Mucosa of descending colon (tissue), 3 donors: ENCODE measurements around the gene DAAM2. TPM values are rescaled to one million over a fixed set of nuclear protein-coding genes. Genes with fewer than 3 reads are reported as not detected.

Experiments used
- ATAC-seq: fragments of 200-7000 bp; cut with Tn5 transposase; one replicate; pipeline ENCODE4 v1.9.1; 2020; ENCODE audit warnings: mild to moderate bottlenecking, moderate library complexity
- DNase-seq, 3 donors: peaks; one replicate each; pipeline ENCODE4 v3.0.0-alpha.2; 2020
- H3K36me3 ChIP-seq: fragments of 200-600 bp; one replicate; pipeline ENCODE4 v1.8.0; 2021; ENCODE audit warnings: low read depth, mild to moderate bottlenecking
- H3K4me1 ChIP-seq: fragments of 200-600 bp; one replicate; pipeline ENCODE4 v1.8.0; 2021; ENCODE audit warnings: low read depth, mild to moderate bottlenecking
- H3K4me3 ChIP-seq: fragments of 200-600 bp; one replicate; pipeline ENCODE4 v1.8.0; 2021; ENCODE audit warnings: mild to moderate bottlenecking
- H3K9me3 ChIP-seq: fragments of 200-600 bp; one replicate; pipeline ENCODE4 v1.8.0; 2021; ENCODE audit warnings: mild to moderate bottlenecking
- intact Hi-C, 2 donors: fragments of 100-400 bp; cut with DNase I in 1 of 2; cut with micrococcal nuclease in 1 of 2; formaldehyde crosslinking; loops; one replicate each; pipeline versions ENCODE4 v1.11.0 to v1.11.1; 2022; cut with DNase I, micrococcal nuclease
- total RNA-seq, 3 donors: library from RNA; stranded (reverse); fragmentation: NEBNext Ultra II Directional in 2 of 3; extraction: Animal tissue kit (Norgen Biotek cat#: 25700) in 2 of 3; gene quantifications; one replicate each; pipeline versions ENCODE4 v1.2.1 to v1.2.4, GENCODE V29; 2021 to 2023
- TF ChIP-seq, protein P1 (sequence below): fragments of 200-600 bp; IDR thresholded peaks from one replicate; pipeline ENCODE4 v1.8.0; 2022; ENCODE audit warnings: antibody characterized with exemption, mild to moderate bottlenecking
- donor health status: DM: no; HTN: no; CAD: no; lungs with moderate emphysema.
- donor health status: DM: no; HTN: no; CAD: no.
- donor health status: DM: no; HTN: yes; CAD: no.

Gene DAAM2
- total RNA-seq, 3 donors from 2014 or later, result 6.1 to 27.8 (median 9.1) TPM

DNA sequence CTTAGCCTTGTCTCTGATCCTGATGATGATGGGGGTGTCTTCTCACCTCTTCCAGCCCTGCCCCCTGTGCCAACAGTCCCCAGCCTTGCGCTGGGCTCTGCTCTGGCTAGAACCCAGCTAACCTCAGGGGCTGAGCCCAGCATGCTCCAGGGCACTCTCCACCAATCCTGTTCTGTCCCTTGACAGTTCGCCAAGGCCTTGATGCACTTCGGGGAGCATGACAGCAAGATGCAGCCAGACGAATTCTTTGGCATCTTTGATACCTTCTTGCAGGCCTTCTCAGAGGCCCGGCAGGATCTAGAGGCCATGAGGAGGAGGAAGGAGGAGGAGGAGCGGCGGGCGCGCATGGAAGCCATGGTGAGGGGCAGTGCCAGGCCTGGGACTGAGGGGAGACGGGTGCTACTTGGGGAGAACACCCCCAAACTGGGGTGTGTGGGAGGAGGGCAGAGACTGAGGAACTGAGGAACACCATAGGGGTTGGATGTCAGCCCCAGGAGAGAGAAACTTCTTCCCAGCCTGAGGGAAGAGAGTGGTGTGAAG, 109.0 kb downstream of the DAAM2 start:
- intact Hi-C loops, result no loop called here
- ATAC-seq (no peak), DNase-seq (no peak)
- TF ChIP-seq, protein P1, sequence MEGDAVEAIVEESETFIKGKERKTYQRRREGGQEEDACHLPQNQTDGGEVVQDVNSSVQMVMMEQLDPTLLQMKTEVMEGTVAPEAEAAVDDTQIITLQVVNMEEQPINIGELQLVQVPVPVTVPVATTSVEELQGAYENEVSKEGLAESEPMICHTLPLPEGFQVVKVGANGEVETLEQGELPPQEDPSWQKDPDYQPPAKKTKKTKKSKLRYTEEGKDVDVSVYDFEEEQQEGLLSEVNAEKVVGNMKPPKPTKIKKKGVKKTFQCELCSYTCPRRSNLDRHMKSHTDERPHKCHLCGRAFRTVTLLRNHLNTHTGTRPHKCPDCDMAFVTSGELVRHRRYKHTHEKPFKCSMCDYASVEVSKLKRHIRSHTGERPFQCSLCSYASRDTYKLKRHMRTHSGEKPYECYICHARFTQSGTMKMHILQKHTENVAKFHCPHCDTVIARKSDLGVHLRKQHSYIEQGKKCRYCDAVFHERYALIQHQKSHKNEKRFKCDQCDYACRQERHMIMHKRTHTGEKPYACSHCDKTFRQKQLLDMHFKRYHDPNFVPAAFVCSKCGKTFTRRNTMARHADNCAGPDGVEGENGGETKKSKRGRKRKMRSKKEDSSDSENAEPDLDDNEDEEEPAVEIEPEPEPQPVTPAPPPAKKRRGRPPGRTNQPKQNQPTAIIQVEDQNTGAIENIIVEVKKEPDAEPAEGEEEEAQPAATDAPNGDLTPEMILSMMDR, result no peak
- Histone ChIP-seq H3K36me3 (no peaks in the 10 kb centered on the region), H3K9me3 (no peaks in the 10 kb centered on the region), H3K4me1 (peaks cover 5% of the 10 kb centered on the region), H3K4me3 (no peak overlapping the region)

DNA sequence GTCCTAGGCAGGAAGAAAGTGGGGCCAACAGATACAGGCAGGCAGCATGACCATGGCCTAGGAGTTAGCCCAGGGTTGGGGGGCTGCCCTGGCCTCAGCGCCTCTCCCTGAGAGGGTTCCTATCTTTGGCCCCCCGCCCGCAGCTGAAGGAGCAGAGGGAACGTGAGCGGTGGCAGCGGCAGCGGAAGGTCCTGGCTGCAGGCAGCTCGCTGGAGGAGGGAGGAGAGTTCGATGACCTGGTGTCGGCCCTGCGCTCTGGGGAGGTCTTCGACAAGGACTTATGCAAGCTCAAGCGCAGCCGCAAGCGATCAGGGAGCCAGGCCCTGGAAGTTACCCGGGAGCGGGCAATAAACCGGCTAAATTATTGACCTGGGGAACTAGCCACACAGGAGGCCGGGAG, 109.5 kb downstream of the DAAM2 start:
- Histone ChIP-seq H3K9me3 (no peaks in the 10 kb centered on the region), H3K4me1 (peaks cover 5% of the 10 kb centered on the region), H3K36me3 (no peaks in the 10 kb centered on the region), H3K4me3 (no peak overlapping the region)
- peak; percentile 14 for ATAC-seq
- TF ChIP-seq, protein P1, result no peak
- intact Hi-C loops, result no loop called here
- no peak for DNase-seq

DNA sequence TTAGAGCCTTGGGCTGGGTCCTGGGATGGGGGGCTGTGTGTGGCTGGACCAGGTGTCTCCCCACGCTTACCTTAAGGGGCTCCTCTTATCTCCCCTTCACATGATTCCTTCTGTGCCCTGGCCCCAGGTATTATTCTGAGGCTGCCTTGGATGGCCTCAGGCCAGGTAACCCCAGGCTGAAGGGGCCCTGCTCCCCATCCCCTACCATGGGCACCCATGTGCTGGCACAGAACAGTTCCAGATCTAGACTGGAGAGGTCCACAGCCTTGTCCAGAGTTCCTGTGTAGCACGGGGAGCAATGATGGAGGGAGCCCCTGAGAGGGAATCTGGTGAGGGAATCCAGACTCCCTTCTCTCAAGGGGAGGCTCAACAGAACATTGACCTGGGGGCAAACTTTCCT, 110.0 kb downstream of the DAAM2 start:
- intact Hi-C loops, result no loop called here
- Histone ChIP-seq H3K4me1 (peaks cover 5% of the 10 kb centered on the region), H3K4me3 (no peak overlapping the region), H3K9me3 (no peaks in the 10 kb centered on the region), H3K36me3 (no peaks in the 10 kb centered on the region)
- ATAC-seq (no peak), DNase-seq (no peak)
- TF ChIP-seq, protein P1, result no peak

DNA sequence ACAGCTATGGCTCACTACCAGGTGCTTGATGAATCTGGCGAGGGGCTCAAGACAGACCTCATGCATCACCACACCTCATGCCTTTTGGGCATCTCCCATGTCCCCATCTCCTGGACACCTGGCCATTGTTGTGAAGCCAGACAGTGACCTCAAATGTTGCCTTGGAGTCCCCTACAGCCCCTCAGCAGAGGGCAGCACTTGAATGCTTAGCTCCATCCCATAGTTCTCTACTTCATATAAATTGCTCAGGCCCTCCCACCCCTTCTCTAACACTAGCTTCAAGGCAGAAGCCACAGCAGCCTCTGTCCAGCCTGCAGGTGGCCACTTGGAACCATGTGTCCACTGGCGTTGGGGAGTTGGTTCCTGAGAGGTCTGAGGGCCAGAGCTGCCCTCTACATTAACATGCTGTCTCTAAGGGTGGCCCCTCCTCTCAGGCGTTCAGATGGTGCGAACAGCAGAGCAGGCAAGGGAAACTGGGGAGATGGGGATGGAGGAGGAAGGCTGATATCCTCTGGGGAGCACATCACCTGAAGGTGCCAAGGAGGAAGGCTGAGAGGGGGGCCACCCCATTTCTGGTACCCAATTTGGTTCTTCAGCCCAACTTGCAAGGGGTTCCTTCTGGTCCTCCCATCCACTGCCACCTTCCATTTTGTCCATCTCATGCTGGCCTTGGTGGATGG, 110.8 kb downstream of the DAAM2 start:
- Histone ChIP-seq H3K4me3 (no peak overlapping the region), H3K9me3 (no peaks in the 10 kb centered on the region), H3K36me3 (no peaks in the 10 kb centered on the region), H3K4me1 (peaks cover 5% of the 10 kb centered on the region)
- DNase-seq (no peak), ATAC-seq (no peak)
- intact Hi-C loops, result no loop called here
- TF ChIP-seq, protein P1, result no peak

DNA sequence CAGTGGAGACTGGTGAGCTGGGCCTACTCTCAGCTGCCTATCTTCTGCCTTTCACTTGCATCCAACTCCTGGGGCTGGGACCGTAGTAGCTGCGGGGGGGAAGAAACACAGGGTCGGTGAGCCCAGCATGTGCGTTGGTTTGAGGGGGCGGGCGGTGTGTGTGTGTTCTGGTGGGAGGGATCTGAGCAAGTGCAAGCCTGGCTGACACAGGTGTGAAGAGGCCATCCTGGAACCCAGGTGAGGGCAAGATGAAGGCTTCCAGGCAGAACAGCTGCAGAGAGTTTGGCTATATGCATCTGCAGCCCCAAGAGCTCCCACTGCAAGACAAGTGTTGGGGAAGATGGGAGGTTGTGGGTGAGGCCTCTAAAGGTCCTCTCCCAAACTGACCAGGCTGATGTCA, 111.5 kb downstream of the DAAM2 start:
- ATAC-seq, result no peak
- intact Hi-C loops, result no loop called here
- Histone ChIP-seq H3K36me3 (no peaks in the 10 kb centered on the region), H3K9me3 (no peaks in the 10 kb centered on the region), H3K4me1 (no peaks in the 10 kb centered on the region), H3K4me3 (no peak overlapping the region)
- TF ChIP-seq, protein P1, result no peak
- no peak for DNase-seq
